ENCODE results near the gene FBXL17. TPM values are rescaled to one million over a fixed set of nuclear protein-coding genes. Genes with fewer than 3 reads are reported as not detected.

Gene FBXL17
- total RNA-seq, 1 donor from 2014 or later = 15.9 TPM

- no peaks in the 10 kb centered on the region for H3K4me1 Mint-ChIP-seq (ENCODE audit: low read depth)
- no peak overlapping the region for H3K4me3 Mint-ChIP-seq (ENCODE audit: low read depth)
- H3K27ac Mint-ChIP-seq = no peak overlapping the region
- H3K9me3 Mint-ChIP-seq (ENCODE audit: low read depth) = no peaks in the 10 kb centered on the region
- no peak for DNase-seq (ENCODE audit: low spot score, unreplicated experiment)
- no peaks in the 10 kb centered on the region for H3K27me3 Mint-ChIP-seq
- H3K36me3 Mint-ChIP-seq (ENCODE audit: insufficient read depth) = no peaks in the 10 kb centered on the region
- TF ChIP-seq, protein P1, sequence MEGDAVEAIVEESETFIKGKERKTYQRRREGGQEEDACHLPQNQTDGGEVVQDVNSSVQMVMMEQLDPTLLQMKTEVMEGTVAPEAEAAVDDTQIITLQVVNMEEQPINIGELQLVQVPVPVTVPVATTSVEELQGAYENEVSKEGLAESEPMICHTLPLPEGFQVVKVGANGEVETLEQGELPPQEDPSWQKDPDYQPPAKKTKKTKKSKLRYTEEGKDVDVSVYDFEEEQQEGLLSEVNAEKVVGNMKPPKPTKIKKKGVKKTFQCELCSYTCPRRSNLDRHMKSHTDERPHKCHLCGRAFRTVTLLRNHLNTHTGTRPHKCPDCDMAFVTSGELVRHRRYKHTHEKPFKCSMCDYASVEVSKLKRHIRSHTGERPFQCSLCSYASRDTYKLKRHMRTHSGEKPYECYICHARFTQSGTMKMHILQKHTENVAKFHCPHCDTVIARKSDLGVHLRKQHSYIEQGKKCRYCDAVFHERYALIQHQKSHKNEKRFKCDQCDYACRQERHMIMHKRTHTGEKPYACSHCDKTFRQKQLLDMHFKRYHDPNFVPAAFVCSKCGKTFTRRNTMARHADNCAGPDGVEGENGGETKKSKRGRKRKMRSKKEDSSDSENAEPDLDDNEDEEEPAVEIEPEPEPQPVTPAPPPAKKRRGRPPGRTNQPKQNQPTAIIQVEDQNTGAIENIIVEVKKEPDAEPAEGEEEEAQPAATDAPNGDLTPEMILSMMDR (IDR thresholded peaks at IDR 0.05; ENCODE audit: unreplicated experiment) = no peak
Observed at GRCh38 chr5:108312258-108312657, 69.6 kb downstream of the FBXL17 start.

DNA sequence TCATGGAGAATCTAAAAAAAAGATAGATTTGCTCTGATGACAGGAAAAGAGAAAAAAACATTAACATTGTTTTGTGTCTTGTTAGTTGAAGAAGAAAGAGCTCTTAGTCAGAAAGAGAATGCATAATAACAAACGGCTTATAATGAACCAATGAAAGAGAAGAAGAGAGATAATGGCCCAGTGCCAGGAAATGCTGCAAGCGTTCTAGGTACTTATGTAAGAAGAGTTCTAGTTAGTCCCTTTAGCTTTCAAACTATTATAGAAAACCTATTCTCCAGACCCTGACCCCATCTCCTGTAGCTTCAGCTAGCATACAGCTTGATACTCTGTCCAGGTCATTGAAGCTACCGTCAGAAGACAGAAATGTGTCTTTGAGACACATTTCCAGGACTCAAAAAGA, 70.2 kb downstream of the FBXL17 start:
- Mint-ChIP-seq H3K27me3 (no peaks in the 10 kb centered on the region), H3K36me3 (ENCODE audit: insufficient read depth) (no peaks in the 10 kb centered on the region), H3K27ac (no peak overlapping the region), H3K4me3 (ENCODE audit: low read depth) (no peak overlapping the region), H3K9me3 (ENCODE audit: low read depth) (no peaks in the 10 kb centered on the region), H3K4me1 (ENCODE audit: low read depth) (no peaks in the 10 kb centered on the region)
- TF ChIP-seq, protein P1 (IDR thresholded peaks at IDR 0.05; ENCODE audit: unreplicated experiment) = no peak
- no peak for DNase-seq (ENCODE audit: low spot score, unreplicated experiment)

DNA sequence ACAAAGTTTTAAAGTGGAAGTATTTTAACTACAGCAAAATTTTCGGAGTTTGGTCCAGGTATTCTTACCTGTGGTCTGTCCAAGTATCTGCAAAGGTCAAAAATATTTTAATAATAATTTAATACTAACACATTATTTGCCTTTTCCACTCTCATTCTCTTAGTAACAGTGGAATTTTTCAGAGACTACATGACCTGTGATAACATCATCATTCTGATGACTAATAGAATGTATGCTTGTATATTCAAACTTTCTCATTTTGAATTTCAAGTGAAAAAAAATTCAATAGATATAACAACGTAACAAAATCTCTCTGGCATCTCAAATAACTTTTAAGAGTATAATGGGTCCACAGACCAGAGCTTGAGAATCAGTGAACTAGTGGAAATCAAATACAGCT, 78.3 kb downstream of the FBXL17 start:
- Mint-ChIP-seq H3K27me3 (no peaks in the 10 kb centered on the region), H3K36me3 (ENCODE audit: insufficient read depth) (no peaks in the 10 kb centered on the region), H3K4me1 (ENCODE audit: low read depth) (no peaks in the 10 kb centered on the region), H3K4me3 (ENCODE audit: low read depth) (no peak overlapping the region), H3K9me3 (ENCODE audit: low read depth) (no peaks in the 10 kb centered on the region), H3K27ac (no peak overlapping the region)
- no peak for DNase-seq (ENCODE audit: low spot score, unreplicated experiment)
- TF ChIP-seq, protein P1 (IDR thresholded peaks at IDR 0.05; ENCODE audit: unreplicated experiment) = no peak

- Mint-ChIP-seq H3K36me3 (ENCODE audit: insufficient read depth) (no peaks in the 10 kb centered on the region), H3K9me3 (ENCODE audit: low read depth) (no peaks in the 10 kb centered on the region), H3K4me1 (ENCODE audit: low read depth) (no peaks in the 10 kb centered on the region), H3K4me3 (ENCODE audit: low read depth) (no peak overlapping the region), H3K27me3 (no peaks in the 10 kb centered on the region), H3K27ac (no peak overlapping the region)
- TF ChIP-seq, protein P1 (IDR thresholded peaks at IDR 0.05; ENCODE audit: unreplicated experiment) = no peak
- no peak for DNase-seq (ENCODE audit: low spot score, unreplicated experiment)
Observed at GRCh38 chr5:108303086-108303485, 78.8 kb downstream of the FBXL17 start.

- no peaks in the 10 kb centered on the region for H3K27me3 Mint-ChIP-seq
- no peak overlapping the region for H3K4me3 Mint-ChIP-seq (ENCODE audit: low read depth)
- no peak for DNase-seq (ENCODE audit: low spot score, unreplicated experiment)
- TF ChIP-seq, protein P1 (IDR thresholded peaks at IDR 0.05; ENCODE audit: unreplicated experiment) = no peak
- H3K36me3 Mint-ChIP-seq (ENCODE audit: insufficient read depth) = no peaks in the 10 kb centered on the region
- H3K4me1 Mint-ChIP-seq (ENCODE audit: low read depth) = peaks cover 6% of the 10 kb centered on the region
- H3K27ac Mint-ChIP-seq = no peak overlapping the region
- peaks cover 3% of the 10 kb centered on the region for H3K9me3 Mint-ChIP-seq (ENCODE audit: low read depth)
Observed at GRCh38 chr5:108297042-108297601, 84.8 kb downstream of the FBXL17 start.
